ENCODE results near the gene SON. TPM values are rescaled to one million over a fixed set of nuclear protein-coding genes. Genes with fewer than 3 reads are reported as not detected.

The SON gene
- total RNA-seq, 1 donor from 2014 or later = 311 TPM

DNA sequence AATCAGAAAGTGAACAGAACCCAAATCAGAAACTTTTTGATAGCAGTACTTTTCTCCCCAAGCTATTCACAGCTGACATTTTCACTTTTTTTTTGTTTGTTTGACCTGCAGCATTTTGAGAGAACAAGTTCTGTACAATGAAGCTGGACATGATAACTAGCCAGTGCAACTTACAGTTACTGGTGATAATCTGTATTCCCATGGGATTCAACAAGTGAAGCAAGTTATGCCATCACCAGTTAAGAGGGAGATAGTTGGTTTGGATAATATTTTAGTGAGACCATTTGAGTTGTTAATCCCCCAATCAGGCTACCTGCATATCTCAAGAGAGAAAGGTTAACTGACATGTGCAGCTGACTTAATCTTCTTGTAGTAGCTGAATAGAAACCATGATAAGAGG lies 18.1 kb downstream of the SON start:
- TF ChIP-seq, protein P1, sequence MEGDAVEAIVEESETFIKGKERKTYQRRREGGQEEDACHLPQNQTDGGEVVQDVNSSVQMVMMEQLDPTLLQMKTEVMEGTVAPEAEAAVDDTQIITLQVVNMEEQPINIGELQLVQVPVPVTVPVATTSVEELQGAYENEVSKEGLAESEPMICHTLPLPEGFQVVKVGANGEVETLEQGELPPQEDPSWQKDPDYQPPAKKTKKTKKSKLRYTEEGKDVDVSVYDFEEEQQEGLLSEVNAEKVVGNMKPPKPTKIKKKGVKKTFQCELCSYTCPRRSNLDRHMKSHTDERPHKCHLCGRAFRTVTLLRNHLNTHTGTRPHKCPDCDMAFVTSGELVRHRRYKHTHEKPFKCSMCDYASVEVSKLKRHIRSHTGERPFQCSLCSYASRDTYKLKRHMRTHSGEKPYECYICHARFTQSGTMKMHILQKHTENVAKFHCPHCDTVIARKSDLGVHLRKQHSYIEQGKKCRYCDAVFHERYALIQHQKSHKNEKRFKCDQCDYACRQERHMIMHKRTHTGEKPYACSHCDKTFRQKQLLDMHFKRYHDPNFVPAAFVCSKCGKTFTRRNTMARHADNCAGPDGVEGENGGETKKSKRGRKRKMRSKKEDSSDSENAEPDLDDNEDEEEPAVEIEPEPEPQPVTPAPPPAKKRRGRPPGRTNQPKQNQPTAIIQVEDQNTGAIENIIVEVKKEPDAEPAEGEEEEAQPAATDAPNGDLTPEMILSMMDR (IDR thresholded peaks at IDR 0.05; ENCODE audit: unreplicated experiment) = no peak
- peaks cover 3% of the 10 kb centered on the region for H3K27me3 Mint-ChIP-seq (ENCODE audit: unreplicated experiment)
- no peaks in the 10 kb centered on the region for H3K9me3 Mint-ChIP-seq (ENCODE audit: unreplicated experiment)
- H3K36me3 Mint-ChIP-seq (ENCODE audit: low read depth, unreplicated experiment) = peaks cover 47% of the 10 kb centered on the region
- H3K27ac Mint-ChIP-seq (ENCODE audit: unreplicated experiment) = no peak overlapping the region
- H3K4me3 Mint-ChIP-seq (ENCODE audit: unreplicated experiment) = peak overlapping the region; percentile 7
- H3K4me1 Mint-ChIP-seq (ENCODE audit: unreplicated experiment) = no peaks in the 10 kb centered on the region
- no peak for DNase-seq (ENCODE audit: low spot score)

DNA sequence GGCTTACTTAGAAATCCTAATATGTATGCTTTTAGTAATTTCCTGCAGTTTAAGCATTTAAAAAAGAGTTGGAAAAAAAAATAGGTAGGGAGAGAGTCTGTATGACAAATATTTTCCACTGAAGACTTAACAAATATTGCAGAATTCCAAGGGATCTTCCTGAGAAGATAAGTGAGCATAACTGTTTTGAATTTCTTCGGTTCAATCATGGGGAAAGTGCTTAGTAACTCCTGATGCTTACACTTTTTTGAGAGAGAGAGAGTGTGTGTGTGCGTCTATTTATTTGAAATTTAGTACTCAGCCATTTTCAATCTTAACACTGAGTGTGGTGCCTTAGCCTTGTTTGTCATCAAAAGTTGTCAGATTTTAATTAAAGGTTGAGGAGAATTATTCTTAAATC lies 18.5 kb downstream of the SON start:
- H3K4me1 Mint-ChIP-seq (ENCODE audit: unreplicated experiment) = no peaks in the 10 kb centered on the region
- TF ChIP-seq, protein P1 (IDR thresholded peaks at IDR 0.05; ENCODE audit: unreplicated experiment) = no peak
- H3K27ac Mint-ChIP-seq (ENCODE audit: unreplicated experiment) = peak overlapping the region; percentile 2
- no peak overlapping the region for H3K4me3 Mint-ChIP-seq (ENCODE audit: unreplicated experiment)
- peaks cover 3% of the 10 kb centered on the region for H3K27me3 Mint-ChIP-seq (ENCODE audit: unreplicated experiment)
- DNase-seq (ENCODE audit: low spot score) = no peak
- no peaks in the 10 kb centered on the region for H3K9me3 Mint-ChIP-seq (ENCODE audit: unreplicated experiment)
- peaks cover 43% of the 10 kb centered on the region for H3K36me3 Mint-ChIP-seq (ENCODE audit: low read depth, unreplicated experiment)

DNA sequence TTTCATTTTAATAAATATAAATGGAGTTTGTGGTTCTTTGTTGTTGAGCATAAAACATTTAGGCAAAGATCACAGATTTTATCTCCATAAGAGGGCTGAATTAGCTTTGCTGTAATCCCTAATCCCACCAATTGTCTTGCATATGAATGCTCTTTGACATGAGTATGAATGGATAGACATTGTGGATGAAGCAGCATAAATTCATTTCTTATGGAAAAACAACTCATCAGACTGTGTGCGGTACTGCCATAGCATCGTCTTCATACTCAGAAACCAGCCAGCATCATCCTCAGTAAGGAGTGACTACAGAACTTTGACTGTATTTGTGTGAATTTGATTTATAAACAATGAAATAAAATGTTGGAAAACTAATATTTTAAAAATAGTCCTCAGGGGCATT lies 19.6 kb downstream of the SON start:
- peaks cover 36% of the 10 kb centered on the region for H3K36me3 Mint-ChIP-seq (ENCODE audit: low read depth, unreplicated experiment)
- H3K4me3 Mint-ChIP-seq (ENCODE audit: unreplicated experiment) = no peak overlapping the region

DNA sequence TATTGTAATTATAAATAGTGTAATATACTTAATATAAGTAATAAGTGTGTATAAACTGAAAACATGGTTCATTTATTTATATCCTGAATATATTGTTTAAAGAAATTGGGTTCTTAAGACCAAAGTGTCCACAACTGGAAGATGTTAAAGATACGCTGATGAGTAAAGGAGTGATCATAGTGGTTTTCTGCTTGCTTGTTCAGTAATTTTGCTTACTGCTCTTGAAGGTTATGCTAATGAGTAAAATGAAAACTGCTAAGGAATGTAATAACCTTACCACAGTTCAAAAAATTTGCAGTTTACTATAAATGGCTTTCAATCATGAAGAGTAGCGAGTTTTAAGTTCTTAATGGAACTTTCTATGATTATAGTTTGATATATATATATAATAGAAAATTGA lies 23.7 kb downstream of the SON start:
- TF ChIP-seq, protein P1 (IDR thresholded peaks at IDR 0.05; ENCODE audit: unreplicated experiment) = no peak
- H3K27me3 Mint-ChIP-seq (ENCODE audit: unreplicated experiment) = no peaks in the 10 kb centered on the region
- no peak for DNase-seq (ENCODE audit: low spot score)
- no peaks in the 10 kb centered on the region for H3K9me3 Mint-ChIP-seq (ENCODE audit: unreplicated experiment)
- no peak overlapping the region for H3K4me3 Mint-ChIP-seq (ENCODE audit: unreplicated experiment)
- peaks cover 20% of the 10 kb centered on the region for H3K36me3 Mint-ChIP-seq (ENCODE audit: low read depth, unreplicated experiment)
- H3K4me1 Mint-ChIP-seq (ENCODE audit: unreplicated experiment) = no peaks in the 10 kb centered on the region
- no peak overlapping the region for H3K27ac Mint-ChIP-seq (ENCODE audit: unreplicated experiment)

More for the DNA sequence above, 19.6 kb downstream of the SON start:
- Mint-ChIP-seq H3K27ac (ENCODE audit: unreplicated experiment) (no peak overlapping the region), H3K27me3 (ENCODE audit: unreplicated experiment) (peaks cover 3% of the 10 kb centered on the region), H3K9me3 (ENCODE audit: unreplicated experiment) (no peaks in the 10 kb centered on the region), H3K4me1 (ENCODE audit: unreplicated experiment) (no peaks in the 10 kb centered on the region)
- TF ChIP-seq, protein P1 (IDR thresholded peaks at IDR 0.05; ENCODE audit: unreplicated experiment) = no peak
- DNase-seq (ENCODE audit: low spot score) = no peak

DNA sequence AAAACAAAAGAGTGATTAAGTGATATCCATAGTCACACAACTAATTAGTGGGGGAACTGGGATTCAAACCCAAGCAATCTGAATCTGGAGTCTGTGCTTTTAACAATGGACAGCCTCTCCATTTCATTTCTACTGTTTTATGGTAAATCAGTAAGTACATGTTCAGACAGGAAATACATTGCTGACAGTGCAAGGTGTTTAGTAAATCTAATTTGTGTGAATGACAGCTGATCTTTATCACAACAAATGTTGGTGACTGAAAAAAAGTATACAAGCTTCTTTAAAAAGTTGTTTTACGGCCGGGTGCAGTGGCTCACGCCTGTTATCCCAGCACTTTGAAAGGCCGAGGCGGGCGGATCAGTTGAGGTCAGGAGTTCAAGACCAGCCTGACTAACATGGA lies 25.1 kb downstream of the SON start:
- TF ChIP-seq, protein P1 (IDR thresholded peaks at IDR 0.05; ENCODE audit: unreplicated experiment) = no peak
- no peak overlapping the region for H3K4me3 Mint-ChIP-seq (ENCODE audit: unreplicated experiment)
- H3K27me3 Mint-ChIP-seq (ENCODE audit: unreplicated experiment) = no peaks in the 10 kb centered on the region
- H3K27ac Mint-ChIP-seq (ENCODE audit: unreplicated experiment) = no peak overlapping the region
- H3K36me3 Mint-ChIP-seq (ENCODE audit: low read depth, unreplicated experiment) = peaks cover 19% of the 10 kb centered on the region
- H3K4me1 Mint-ChIP-seq (ENCODE audit: unreplicated experiment) = no peaks in the 10 kb centered on the region
- DNase-seq (ENCODE audit: low spot score) = no peak
- H3K9me3 Mint-ChIP-seq (ENCODE audit: unreplicated experiment) = no peaks in the 10 kb centered on the region
